NCI-H1694 (cell line): ENCODE results near the gene CRTAC1.

Experiments
- DNase-seq: peaks from one replicate; lab custom pipeline; 2025; lab: John Stamatoyannopoulos, UW

Gene CRTAC1

DNA sequence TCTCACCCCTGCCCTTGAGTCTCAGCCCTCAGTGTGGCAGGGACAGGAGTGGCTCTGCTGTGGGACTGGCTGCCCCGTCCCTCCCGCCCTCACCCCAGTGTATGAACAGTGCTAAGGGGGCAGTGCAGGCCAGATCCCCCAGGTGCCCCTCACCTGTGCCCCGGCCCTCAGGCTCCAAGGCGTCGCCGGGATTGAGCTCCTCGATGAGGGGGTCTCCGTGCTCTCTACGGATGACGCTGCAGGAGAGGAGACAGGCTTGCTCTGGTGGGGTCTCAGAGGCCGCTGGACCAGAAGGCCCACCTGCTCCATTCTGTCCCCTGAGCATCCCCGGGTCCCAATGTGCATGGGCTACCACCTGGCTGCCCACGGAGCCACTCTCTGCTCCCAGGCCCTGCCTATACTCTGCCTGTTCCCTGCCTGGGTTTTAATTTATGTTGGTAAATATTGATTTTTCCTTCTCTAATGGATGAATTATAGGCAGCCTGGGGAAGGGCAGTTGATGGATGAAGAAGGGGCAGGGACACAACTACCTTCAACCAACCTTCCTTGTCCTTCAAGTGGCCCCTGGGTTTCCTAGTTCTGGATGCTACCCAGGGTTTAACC is 133.6 kb downstream of the CRTAC1 start:
- no peak for DNase-seq

DNA sequence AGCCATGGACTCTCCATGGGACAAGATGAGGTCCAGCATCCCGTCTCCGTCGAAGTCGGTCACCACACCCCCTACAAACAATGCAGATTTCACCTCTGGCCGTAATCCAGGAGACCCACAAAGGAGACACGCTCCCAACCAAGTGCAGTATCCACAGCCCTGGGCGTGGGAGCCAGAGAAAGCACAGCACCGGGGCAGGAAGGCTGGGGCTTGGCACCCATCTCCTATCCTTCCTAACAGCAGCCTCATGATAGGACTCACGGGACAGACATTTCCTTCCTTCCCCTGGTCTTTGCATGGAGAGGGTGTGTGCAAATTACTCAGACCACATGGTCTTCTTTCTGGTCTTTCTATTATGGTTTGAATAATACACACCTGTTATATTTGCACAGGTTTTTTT is 134.5 kb downstream of the CRTAC1 start:
- no peak for DNase-seq

DNA sequence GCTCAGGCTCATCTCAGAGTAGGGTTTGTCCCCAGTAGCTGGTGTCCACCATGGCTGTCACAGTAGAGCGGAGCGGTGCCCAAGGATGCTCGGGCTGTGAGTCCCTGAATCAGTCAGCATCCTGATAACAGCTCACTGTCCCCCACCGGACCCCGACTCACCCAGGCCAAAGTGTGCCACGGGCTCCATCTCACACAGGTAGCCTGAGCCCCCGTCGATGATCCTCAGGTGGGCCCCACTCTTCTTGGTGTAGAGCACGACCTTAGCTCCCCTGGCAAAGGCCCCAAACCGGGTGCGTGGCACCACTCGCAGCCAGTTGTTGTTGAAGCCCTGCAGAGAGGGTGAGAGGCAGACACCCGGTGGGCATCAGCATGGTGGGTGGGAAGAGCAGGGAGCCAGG is 135.3 kb downstream of the CRTAC1 start:
- DNase-seq, result no peak

DNA sequence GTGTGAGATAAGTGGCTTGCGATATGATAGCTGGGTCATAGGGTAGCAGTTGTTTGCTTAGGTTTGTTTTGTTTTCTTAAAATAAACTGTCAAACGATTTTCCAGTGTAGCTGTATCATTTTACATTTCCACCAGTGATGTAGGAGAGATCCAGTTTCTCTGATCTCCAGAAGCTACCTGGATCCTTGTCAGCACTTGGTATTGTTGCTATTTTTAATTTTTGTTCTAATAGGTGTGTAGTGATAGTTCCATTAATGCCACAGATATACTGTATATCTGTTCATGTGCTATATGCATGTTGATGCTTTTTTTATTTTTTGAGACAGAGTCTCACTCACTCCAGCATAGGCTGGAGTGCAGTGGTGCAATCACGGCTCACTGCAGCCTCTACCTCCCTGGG is 136.3 kb downstream of the CRTAC1 start:
- no peak for DNase-seq

DNA sequence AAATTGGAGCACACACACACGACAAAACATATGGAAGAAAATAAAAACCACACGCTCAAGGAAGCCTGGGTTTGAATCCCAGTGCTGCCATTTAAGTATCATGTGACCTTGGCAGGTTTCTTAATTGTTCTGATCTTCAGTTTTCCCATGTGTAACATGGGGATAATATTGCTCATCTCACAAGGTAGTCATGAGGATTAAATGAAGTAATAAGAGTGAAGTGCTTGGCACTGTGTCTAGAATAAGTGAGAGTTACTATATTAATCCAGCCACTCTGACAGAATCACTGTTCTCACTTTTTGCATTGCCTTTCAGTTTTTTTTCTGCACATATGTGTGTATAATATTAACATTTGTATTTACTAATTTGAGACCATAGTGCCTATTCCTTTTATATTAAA is 137.5 kb downstream of the CRTAC1 start:
- DNase-seq, result no peak

DNA sequence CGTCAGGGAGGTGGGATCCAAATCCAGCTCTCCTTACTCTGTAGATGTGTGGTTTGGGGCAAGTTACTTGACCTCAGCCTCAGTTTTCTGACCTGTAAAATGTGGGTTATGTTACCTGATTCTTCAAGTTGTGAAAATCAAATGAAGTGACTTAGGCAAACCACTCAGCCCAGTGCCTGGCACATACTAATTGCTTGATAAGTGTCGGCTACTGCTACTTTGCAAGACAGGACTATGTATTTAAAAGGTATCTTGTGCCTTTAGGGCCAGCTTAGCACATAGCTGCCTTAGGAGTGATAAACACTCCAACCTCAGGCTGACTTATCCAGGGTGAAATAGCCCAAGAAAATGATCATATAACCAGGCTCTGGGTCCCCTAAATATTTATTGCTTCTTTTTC is 137.9 kb downstream of the CRTAC1 start:
- no peak for DNase-seq

DNA sequence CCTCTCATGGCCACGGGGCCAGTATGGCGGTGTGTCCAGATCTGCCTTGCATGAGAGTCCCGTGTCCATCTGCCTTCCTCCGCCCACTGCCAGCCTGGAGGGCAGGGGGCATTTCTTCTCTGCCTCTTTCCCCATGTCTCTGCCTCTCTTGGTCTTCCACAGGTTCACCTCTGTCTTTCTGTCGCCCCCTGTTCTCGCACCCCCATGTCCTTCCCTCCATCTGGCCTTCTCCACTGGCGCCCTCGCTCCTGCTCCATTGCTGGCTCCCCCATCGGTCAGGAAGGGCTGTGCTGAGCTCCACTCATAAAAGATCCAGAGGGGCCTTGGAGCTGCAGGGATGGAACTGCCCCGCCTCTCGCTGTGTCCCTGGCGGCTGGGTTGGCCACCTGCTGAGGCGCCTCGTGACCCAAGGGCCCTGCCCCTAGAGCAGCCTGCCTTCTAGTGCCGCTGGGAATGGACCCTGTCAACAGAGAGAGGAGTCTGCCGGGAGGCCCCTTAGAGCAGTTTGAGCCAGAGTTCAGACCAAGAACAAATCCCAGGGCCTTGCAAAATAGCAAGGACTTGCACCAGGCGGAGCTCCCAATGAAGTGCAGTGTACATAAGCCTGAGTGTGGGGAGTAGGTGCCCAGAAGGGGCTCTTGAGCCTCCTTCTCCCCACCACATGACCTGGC is 138.8 kb downstream of the CRTAC1 start:
- no peak for DNase-seq

DNA sequence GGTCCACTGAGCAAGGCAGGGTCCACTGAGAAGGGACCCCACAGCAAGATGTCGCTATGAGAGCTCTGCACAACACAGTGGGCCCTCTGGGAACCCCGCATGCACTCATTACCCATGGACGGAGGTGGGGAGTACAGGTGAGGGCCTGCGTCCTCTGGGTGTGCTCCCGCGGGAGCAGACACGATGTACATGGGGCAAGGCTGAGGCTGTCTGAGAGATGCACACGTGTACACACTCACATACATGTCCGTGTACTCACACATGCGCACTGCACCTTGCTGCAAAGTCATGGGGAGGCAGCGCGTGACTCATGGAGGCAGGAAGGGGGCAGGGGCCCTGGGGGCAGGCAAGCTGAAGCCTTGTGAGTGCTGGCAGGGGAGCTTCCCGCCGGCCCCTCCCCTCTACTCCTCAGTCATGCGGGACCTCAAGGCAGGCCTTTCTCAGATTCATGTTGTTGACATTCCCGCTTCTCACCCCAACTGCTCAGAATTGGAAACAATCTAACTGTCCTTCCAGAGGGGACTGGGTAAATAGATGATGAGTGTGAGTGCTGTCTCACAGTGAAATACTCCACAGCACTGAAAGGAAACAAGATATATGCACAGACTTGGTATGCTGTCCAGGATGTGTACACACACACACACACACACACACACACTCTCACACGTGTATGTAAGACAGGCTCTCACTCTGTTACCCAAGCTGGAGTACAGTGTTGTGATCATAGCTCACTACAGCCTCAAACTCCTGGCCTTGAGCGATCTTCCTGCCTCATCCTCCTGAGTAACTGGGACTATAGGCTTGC is 140.8 kb downstream of the CRTAC1 start:
- no peak for DNase-seq

DNA sequence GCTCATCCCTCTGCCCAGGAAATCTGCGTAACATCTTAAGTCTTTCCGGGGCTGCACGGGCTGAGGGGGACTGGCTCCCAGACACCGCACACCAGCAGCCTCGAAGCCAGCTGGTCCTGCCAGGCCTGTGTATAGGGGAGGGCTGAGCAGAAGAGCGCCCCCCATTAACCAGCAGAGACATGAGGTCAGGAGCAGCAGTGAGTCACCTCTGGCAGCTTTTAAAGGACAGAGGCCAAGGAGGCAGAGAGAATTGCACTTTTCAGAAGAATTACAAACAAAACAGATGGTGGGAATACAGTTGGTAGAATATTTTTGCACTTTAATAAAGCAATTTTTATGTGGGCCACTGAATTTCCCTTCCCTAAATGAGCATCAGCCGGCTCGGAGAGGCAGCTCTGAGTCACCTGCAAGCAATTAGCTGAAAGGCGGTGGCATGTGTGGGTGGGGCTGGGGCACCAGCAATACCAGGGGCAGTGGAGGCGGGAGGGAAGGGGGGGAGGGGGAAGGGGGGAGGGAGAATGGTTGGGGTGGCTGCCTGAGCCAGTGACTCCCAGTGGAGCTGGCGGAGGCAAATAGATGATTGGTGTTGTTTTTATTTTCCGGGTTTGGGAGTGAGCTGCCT is 141.7 kb downstream of the CRTAC1 start:
- DNase-seq, result peak; percentile 70

DNA sequence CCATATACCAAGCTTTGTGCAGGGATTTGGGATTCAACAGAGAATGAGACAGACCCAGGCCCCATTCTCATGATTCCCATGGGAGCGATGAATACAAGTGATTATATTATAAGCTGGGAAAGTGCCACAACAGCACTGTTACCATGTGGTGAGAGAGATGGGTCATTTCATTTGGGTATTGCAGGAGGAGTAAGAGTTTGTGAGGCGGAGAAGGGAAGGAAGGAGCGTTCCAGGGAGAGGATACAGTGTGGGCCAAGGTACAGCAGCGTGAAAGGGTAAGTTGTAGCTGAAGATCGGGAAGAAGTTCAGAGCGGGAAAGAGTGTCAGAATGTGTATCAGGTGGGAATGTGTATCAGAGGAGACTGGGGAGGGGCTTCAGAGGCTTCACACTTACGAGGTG is 142.3 kb downstream of the CRTAC1 start:
- no peak for DNase-seq

DNA sequence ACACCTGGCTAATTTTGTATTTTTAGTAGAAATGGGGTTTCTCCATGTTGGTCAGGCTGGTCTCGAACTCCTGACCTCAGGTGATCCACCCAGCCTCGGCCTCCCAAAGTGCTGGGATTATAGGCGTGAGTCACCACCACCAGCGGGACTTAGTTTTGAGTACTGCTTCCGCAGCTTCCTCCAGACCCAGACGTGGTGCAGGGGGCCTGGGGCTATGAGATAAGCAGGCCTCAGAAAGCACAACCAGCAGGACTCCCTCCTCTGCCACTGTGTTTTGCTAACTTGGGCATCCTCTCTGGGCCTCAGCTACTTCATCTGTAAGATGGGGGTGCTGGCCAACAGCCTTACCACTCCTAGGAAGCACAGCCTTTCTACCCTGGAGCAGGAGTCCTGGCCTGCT is 143.0 kb downstream of the CRTAC1 start:
- no peak for DNase-seq

DNA sequence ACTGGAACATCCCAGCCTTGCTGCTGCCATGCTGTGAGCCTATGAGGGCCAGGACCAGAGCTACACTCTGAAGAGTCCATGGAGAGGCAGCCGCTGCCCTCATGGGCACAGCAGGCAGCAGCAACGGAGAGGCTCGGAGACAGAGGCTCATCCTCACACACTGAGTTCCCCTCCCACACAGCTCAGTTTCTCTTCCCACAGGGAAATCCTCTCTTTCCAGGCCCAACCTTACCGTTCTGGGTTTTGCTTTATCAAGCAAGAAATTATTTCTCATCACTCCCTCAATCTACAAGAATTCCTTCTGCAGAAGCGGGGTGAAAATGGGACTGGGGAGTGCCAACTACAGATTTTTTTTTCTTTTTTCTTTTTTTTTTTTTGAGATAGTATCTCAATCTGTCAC is 144.1 kb downstream of the CRTAC1 start:
- DNase-seq, result no peak

DNA sequence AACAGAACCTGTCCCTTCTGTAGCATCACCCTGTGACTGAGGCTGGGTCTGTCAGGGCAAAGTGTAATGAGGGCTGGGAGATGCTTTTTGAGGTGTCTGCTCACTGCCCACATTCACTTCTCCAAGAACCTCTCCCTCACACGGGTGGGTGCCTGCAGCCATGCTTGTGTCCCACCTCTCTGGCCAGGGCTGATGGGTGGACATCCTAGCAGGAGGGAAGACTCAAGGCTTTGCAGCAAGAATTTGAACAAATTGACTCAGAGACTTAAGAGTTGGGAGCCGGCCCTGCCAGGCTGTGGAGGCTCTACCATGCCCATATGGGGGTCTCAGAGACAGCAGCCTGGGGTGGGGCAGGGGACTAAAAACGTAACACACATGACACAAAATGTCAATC is 147.3 kb downstream of the CRTAC1 start:
- DNase-seq, result no peak

DNA sequence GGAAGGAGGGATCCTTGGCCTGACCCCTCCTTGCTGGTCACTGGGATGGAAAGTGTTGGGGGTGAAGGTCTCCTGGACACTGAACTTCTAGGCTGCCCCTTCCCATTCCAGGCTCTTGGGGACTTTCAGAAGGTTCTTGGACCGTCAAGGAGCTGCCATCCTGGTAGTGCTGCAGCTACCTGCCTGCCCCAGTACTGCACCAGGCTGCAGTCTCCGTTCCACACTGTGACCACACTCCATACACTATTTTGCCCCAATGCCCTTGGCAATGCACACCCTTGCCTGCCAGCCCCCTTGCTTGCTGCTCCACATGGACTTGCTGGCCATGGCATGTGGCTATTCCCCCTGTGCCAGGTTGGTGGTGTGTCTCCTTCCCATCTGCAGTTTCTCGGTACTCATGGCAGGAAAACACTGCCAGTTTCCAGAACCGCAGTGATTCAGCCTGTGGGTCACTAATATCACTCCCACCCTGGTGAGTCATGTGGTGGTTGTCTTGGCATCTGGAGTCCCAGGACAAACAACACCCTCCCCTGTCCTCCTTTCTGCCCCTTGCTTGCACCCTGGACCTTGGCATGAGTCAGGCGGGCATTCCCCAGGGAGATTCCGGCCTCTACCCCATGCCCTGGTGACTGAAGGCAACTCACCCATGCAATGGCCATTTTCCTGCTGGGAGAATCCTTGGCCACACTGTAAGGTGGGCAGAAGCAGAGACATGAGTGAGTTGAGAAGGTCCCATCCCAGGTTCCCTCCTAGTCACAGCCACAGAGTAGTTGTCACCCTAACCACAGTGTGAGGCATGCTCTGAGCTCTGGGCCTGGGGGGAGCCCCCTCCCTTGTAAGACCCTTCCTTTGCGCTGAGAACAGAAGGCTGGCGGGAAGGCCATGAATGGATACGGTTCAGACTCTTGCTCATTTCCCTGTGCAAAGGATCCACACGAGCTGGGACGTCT is 148.0 kb downstream of the CRTAC1 start:
- no peak for DNase-seq

DNA sequence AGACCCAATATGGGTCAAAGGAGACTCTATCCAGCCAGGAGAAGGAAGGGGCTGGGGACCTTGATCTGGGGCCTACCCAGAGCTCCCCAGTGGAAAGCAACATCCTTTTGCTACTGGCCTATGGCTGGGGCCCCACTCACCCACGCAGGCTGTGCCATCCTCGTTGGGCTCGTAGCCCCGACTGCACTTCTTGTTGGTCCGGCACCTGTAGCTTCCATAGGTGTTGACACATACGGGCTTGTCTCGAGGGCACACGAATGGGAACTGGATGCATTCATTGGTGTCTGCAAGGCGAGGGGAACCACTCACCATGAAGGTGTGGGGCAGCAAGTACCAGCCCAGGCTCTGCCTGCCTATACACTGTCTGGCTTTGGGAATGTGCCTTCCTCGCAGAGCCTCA is 150.3 kb downstream of the CRTAC1 start:
- no peak for DNase-seq

DNA sequence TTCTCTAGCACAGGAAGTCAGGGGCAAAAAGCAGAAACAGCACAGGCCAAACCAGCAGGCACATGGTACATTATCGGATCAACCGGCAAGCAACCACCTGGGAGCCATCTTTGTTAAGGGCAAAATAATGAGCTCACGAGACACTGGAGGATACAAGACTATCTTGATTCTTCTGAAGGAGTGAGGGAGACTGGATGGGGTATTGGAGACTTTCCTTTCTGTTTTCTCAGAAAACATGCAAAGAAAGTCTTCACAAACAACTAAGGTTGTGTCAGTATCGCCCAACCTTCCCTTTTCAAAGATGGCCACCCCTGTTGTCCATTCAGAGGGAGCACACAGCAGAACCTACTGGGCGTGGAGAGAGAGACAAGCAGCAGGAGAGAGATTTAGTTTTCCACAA is 151.2 kb downstream of the CRTAC1 start:
- no peak for DNase-seq

DNA sequence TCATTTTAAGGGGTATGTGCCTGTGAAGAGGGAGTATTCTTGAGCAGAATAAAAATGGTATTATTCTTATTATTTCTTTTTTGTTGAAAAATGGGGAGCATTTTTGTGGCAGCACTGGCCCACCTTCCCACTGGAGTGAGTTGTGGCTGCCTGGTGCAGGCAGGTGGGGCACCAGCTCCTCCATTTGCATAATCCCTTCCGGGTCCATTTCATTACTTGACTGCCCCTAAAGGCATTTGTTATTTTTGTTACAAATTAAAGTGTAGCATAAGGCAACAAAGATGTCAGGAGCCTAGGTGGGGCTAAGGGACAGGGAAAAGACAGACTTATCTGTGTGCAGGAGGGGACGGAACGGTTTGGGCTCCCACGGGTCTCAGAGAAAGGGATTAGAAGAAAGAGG is 154.0 kb downstream of the CRTAC1 start:
- DNase-seq, result no peak

DNA sequence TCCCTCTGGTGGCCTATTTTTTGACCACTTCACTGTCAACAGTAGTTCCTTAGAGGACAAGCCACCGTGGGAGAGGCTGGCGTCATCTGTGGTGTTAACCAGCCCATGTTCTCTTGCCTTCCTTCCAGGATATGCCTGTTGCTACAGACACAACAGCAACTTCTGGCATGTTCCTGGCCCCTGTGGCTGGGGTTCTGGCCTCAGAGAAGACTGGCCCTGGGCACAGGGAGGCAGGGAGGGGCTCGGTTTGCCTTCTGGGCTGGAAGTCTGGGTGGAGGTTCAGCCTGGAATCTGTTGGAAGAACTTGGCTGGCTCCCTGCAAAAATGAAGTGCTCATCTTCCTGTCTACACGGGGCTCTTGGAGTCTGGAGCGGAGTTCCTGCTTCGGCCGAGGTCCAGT is 155.0 kb downstream of the CRTAC1 start:
- no peak for DNase-seq

DNA sequence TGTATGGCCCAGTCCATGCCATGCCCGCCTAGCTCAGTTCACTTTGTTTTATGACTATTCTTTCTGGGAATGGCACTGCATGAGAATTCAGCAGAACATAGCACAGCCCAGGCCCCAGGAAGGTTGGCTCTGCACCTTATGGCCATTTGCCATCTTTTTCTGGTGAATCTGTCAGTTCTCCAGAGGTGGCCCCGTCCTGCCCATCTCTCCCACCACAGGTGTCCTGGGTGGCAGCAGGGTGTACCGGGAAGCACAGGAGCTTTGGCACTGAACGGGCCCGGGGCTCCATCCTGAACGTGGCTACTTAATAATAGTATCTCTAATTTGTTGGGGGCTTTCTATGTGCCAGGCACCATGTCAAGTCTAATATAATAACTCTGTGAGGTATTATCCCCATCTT is 156.1 kb downstream of the CRTAC1 start:
- no peak for DNase-seq

DNA sequence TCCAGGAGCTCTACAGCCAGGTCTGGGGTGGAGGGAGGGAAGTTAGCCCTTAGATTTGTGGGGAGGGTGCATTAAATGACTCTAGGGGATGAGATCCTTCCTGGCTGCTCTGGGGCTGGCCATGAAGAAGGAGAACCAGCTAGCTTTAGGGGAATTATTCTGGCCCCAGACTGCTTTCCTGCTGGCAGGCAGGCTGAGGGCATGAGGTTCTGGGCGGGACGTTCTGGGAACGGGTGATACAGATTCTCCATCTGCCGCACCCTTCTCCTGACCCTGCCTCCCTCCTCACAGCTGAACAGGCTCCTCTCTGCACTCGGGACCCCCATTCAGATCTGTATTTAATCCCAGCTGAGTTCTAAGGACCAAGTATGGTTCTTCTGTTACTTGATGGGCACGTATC is 156.9 kb downstream of the CRTAC1 start:
- peak; percentile 27 for DNase-seq

DNA sequence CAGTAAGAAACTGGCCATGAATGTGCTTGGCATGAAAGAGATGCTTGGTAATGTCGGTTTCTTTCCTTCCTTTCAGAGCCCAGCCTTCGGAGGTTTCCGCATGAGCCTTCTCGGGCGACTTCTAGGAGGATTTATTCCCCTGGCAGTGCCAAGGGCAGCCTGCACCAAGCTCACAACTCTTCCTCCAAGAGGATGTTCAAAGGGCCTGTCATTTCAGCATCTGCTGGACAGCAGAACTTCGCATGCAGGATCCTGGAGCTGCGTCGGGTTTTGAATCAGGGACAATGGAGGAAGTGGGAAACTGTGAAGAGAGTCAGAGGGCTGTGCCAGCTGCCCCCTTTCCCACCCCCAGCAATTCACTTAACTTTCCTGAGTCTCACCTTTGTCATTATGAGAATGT is 159.4 kb downstream of the CRTAC1 start:
- DNase-seq, result no peak
